Stimulated activated CD4-positive, alpha-beta T cell treated with anti-CD3 and anti-CD28 coated beads, Interleukin-12 subunit alpha, Interleukin-12 subunit beta, amount 100 ng/mL, for 4 hours (primary cell): Measurements from ENCODE around the gene PHF2.

Experiments
- DNase-seq: peaks from one replicate; pipeline ENCODE4 v3.0.0-alpha.2; 2020

Gene PHF2

DNA sequence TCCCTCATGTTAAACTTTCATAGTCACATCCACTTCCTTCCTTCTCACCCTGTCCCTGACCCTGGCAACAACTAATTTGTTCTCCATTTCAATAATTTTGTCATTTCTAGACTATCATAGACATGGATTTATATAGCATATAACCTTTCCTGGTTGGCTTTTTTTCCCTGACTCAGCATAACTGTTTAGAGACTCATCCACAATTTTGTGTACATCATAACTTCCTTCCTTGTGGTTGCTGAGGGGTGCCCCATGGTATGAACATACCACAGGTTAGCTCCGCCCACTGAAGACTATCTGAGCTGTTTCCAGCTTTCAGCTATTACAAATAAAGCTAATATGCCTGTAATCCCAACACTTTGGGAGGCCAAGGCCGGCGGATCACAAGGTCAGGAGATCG is 137.3 kb downstream of the PHF2 start:
- no peak for DNase-seq

DNA sequence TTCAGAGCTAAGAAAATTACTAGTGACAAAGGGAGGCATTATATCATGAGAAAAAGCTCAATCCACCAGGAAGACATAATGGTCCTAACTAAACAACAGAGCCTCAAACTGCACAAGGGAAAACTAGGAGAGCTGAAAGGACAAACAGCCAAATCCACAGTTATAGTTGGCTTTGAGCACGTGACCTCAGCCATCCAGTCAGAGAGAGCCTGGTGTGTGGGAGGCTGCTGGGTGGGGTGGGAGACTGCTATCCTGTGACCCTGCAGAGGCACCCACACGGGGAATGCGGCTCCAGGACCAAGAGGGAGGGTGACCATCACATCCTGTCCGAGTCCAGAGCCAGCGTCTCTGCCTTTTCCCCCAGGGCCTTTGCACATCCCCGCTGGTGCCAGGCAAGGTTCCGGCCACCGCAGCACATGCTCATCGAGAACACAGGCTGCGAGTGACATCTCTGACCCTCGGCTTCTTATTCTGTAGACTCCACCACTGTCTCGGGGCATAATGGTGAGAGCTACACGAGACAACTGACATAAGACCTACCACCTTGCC is 145.1 kb downstream of the PHF2 start:
- no peak for DNase-seq

DNA sequence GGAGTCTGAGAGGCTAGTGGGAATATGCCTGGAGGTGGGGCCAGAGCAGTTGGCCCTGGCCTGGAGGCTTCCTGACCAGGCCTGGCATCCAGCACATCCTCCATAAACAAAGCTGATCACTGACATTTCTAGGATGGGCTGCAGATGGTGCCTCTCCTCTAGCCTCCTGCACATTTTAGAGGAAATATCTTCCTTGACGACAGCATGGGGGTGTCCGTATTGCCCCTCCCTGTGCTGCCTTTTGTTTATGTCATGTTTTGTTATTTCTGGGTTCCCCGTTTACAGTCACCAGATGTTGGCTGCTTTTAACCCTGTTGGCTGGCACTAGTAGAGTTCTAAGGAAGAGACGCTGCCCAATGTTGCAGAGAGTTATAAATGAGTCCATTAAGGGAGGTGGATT is 148.5 kb downstream of the PHF2 start:
- no peak for DNase-seq

DNA sequence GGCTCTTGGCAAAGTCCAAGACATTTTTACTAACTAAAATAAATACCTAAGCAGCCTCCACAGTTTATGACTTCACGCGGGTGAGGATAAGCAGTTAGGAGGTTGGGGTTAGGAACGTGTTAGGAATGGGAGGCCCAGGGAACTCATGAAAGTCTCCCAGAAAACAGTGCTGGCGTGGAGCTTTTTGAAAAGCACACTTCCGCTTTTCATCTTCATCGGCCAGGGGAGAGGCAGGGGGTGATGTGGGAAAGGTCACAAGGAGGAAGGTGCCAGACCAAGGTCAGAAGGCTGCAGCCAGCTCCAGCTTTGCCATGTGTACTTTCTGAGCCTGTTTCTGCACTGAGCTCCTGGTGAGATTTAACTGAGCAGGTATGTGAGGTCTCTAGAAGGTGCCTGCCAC is 149.0 kb downstream of the PHF2 start:
- no peak for DNase-seq

DNA sequence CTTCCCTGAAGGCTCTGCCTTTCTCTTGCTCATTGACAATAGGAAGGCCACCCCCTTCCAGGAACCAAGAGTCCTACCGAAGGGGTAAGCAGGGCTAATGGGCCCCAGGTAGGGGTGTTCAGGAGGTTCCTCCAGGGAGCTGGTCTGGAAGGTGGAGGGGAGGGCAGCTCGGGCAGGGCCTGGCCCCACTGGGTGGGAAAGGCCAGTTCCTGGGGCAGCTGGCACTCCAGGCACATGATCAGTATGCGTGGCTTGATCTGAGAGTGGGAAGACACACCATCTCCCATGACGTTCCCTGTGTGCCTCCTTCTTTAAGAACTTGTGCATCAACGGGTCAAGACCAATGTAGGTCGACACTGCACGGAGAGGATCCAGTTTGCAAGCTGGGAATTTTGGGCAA is 149.8 kb downstream of the PHF2 start:
- DNase-seq = no peak
